Astrocyte of the cerebellum (primary cell): ENCODE results near the gene OR2T29.
"Not testable (repeated sequence)": the region's sequence is repeated elsewhere in the genome, so short reads cannot be mapped to it uniquely, and the experiment has no call there.

Experiments
- DNase-seq: peaks from one replicate; pipeline ENCODE4 v3.0.0-alpha.2; 2011; ENCODE audit warnings: low read depth
- H3K4me3 ChIP-seq: 2 replicates; pipeline ENCODE4 v1.5.1; 2011; ENCODE audit warnings: mild to moderate bottlenecking, low read depth, low read length, moderate library complexity
- in situ Hi-C: cut with HindIII; loops from 2 replicates; pipeline ENCODE4 v1.10.0; 2017; ENCODE audit warnings: low sequenced_read_pairs
- TF ChIP-seq, protein P1 (sequence below): IDR thresholded peaks from 2 replicates; pipeline ENCODE4 v1.5.1; 2012; ENCODE audit warnings: low read length, low read depth, moderate library complexity, mild to moderate bottlenecking; ENCODE audit errors: missing control alignments

The OR2T29 gene

GRCh38 chr1:248551027-248551426 is 11.5 kb downstream of the OR2T29 start:
- H3K4me3 ChIP-seq, in situ Hi-C loops, DNase-seq: not testable (repeated sequence)

GRCh38 chr1:248547383-248547782 is 15.2 kb downstream of the OR2T29 start:
- H3K4me3 ChIP-seq, DNase-seq, in situ Hi-C loops: not testable (repeated sequence)

DNA sequence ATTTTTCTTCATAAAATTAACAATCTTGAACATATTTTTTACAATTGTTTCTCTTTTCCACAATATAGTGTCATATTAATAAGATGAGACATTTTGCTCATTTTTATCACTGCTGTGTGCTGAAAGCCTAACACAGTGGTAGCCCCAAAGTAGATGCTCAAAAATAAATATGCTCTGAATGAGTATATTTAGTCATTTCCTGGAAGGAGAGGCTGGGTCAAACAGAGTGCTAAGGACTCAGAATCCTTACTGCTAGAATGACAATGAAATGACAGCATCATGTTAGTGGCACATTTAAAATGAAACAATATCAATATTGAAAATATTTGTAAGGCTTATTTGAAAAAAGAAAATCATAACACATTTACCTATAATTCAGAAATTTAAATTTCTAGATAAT is 25.1 kb downstream of the OR2T29 start:
- DNase-seq, H3K4me3 ChIP-seq, in situ Hi-C loops: not testable (repeated sequence)

- no peak overlapping the region for H3K4me3 ChIP-seq
- DNase-seq, result no peak
- in situ Hi-C loops, result no loop called here
- TF ChIP-seq, protein P1, sequence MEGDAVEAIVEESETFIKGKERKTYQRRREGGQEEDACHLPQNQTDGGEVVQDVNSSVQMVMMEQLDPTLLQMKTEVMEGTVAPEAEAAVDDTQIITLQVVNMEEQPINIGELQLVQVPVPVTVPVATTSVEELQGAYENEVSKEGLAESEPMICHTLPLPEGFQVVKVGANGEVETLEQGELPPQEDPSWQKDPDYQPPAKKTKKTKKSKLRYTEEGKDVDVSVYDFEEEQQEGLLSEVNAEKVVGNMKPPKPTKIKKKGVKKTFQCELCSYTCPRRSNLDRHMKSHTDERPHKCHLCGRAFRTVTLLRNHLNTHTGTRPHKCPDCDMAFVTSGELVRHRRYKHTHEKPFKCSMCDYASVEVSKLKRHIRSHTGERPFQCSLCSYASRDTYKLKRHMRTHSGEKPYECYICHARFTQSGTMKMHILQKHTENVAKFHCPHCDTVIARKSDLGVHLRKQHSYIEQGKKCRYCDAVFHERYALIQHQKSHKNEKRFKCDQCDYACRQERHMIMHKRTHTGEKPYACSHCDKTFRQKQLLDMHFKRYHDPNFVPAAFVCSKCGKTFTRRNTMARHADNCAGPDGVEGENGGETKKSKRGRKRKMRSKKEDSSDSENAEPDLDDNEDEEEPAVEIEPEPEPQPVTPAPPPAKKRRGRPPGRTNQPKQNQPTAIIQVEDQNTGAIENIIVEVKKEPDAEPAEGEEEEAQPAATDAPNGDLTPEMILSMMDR, result no peak
Observed at GRCh38 chr1:248521856-248522255, 40.7 kb downstream of the OR2T29 start.

- in situ Hi-C loops, H3K4me3 ChIP-seq, DNase-seq: not testable (repeated sequence)
Observed at GRCh38 chr1:248510217-248510616, 52.4 kb downstream of the OR2T29 start.

GRCh38 chr1:248507773-248508172 is 54.8 kb downstream of the OR2T29 start, which contains the start of gene OR2G6:
Gene OR2G6, plus strand, starts transcription at chr1:248508073. Its CDS starts 13,574 bp downstream, at chr1:248521647.
- DNase-seq, in situ Hi-C loops, H3K4me3 ChIP-seq: not testable (repeated sequence)
